GM12878 (cell line): ENCODE results near the gene CASP8AP2. TPM values are rescaled to one million over a fixed set of nuclear protein-coding genes. Genes with fewer than 3 reads are reported as not detected.

Experiments
- ATAC-seq: fragments of 200-7000 bp; cut with Tn5 transposase; 3 replicates; pipeline ENCODE4 v1.9.1; 2020; ENCODE audit warnings: mild to moderate bottlenecking, moderate library complexity
- BruUV-seq: library from RNA; stranded (reverse); fragments of 400-500 nt; replicated peaks from 2 replicates; lab custom pipeline; 2021; lab: Mats Ljungman, UMichigan
- CTCF ChIA-PET: fragments of 300-600 bp; sonication (Branson Sonifier 250); formaldehyde crosslinking; extraction: SDS; loops from one replicate; lab custom pipeline; 2021; ENCODE audit warnings: inconsistent platforms; lab: Yijun Ruan, JAX
- POLR2A ChIA-PET: fragments of 350-600 bp; formaldehyde crosslinking; extraction: SDS; loops from one replicate; lab custom pipeline; 2021; ENCODE audit warnings: inconsistent platforms; lab: Charles Lee
- RAD21 ChIA-PET: fragments of 300-600 bp; sonication (Branson Sonifier 250); formaldehyde crosslinking; loops from one replicate; lab custom pipeline; 2023; ENCODE audit warnings: antibody characterized with exemption; ENCODE audit not compliant: unreplicated experiment; lab: Charles Lee
- SMC1A ChIA-PET: fragments of 300-600 bp; sonication (Branson Sonifier 250); formaldehyde crosslinking; loops from one replicate; lab custom pipeline; 2023; ENCODE audit not compliant: unreplicated experiment, uncharacterized antibody; lab: Charles Lee
- DNase-seq: peaks from one replicate; pipeline ENCODE4 v3.0.0-alpha.2; 2011; ENCODE audit warnings: low read depth, low spot score
- FAIRE-seq: peaks from 3 replicates; lab custom pipeline; 2011; peaks lifted over from hg19 to GRCh38; lab: Jason Lieb, UNC
- H2AFZ ChIP-seq: 2 replicates; pipeline ENCODE4 v1.6.0; 2011; ENCODE audit warnings: low read depth, low read length, control low read depth; ENCODE audit not compliant: control insufficient read depth
- H3K27ac ChIP-seq: 2 replicates; pipeline ENCODE4 v1.5.1; 2011; ENCODE audit warnings: control low read depth; ENCODE audit not compliant: control insufficient read depth, insufficient read depth
- H3K27me3 ChIP-seq, 2 experiments: replicated peaks in 1 of 2; 2 replicates each; pipeline versions ENCODE4 v1.6.0 to v1.6.1; 2011; ENCODE audit warnings: low read length in 1 of 2; ENCODE audit not compliant: control insufficient read depth in 2 of 2, insufficient read depth in 2 of 2
- H3K36me3 ChIP-seq, 2 experiments: 2 replicates each; pipeline ENCODE4 v1.5.1; 2011; ENCODE audit warnings: low read length in 1 of 2; ENCODE audit not compliant: control insufficient read depth in 2 of 2, insufficient read depth in 2 of 2
- H3K4me1 ChIP-seq: 2 replicates; pipeline ENCODE4 v1.6.1; 2011; ENCODE audit warnings: mild to moderate bottlenecking, low read length, moderate library complexity, mixed read lengths; ENCODE audit not compliant: control insufficient read depth, insufficient read depth
- H3K4me2 ChIP-seq: 2 replicates; pipeline ENCODE4 v1.6.0; 2011; ENCODE audit warnings: control low read depth; ENCODE audit not compliant: control insufficient read depth, insufficient read depth
- H3K4me3 ChIP-seq: fragments of 200-600 bp; sonication (generic); 2 replicates; pipeline ENCODE4 v1.5.1; 2016
- H3K79me2 ChIP-seq: 2 replicates; pipeline ENCODE4 v1.6.0; 2011; ENCODE audit warnings: low read length; ENCODE audit not compliant: control insufficient read depth, insufficient read depth
- H3K9ac ChIP-seq: 2 replicates; pipeline ENCODE4 v1.8.0; 2011; ENCODE audit warnings: low read length, control low read depth, mixed read lengths; ENCODE audit not compliant: control insufficient read depth, insufficient read depth
- H3K9me3 ChIP-seq: replicated peaks from 3 replicates; pipeline ENCODE4 v1.5.1; 2011; ENCODE audit warnings: mild to moderate bottlenecking, low read length; ENCODE audit not compliant: control insufficient read depth, insufficient read depth
- H4K20me1 ChIP-seq: 2 replicates; pipeline ENCODE4 v1.6.0; 2011; ENCODE audit not compliant: control insufficient read depth, insufficient read depth
- CBX3 ChIP-seq: fragments of 200-600 bp; sonication (generic); IDR thresholded peaks from 2 replicates; pipeline ENCODE4 v1.6.1; 2016; ENCODE audit warnings: low read depth, borderline replicate concordance
- EED ChIP-seq: sonication (generic); IDR thresholded peaks from 2 replicates; pipeline ENCODE4 v1.6.1; 2016; ENCODE audit warnings: antibody characterized with exemption, low read depth
- HCFC1 ChIP-seq: fragments of 150-350 bp; IDR thresholded peaks from 2 replicates; pipeline ENCODE4 v1.6.1; 2014; ENCODE audit warnings: low read length
- HDAC2 ChIP-seq: fragments of 200-600 bp; sonication (generic); IDR thresholded peaks from 2 replicates; pipeline ENCODE4 v1.6.1; 2017
- JUND ChIP-seq: IDR thresholded peaks from 2 replicates; pipeline ENCODE4 v1.6.1; 2012; ENCODE audit warnings: low read depth, mild to moderate bottlenecking, low read length, improper control_type of control experiment, moderate library complexity
- PAX8 ChIP-seq: fragments of 450-650 bp; IDR thresholded peaks from 2 replicates; pipeline ENCODE4 v1.6.1; 2017; ENCODE audit warnings: mild to moderate bottlenecking, moderate library complexity
- PKNOX1 ChIP-seq: fragments of 450-650 bp; IDR thresholded peaks from 2 replicates; pipeline ENCODE4 v1.6.1; 2016; ENCODE audit warnings: mild to moderate bottlenecking
- POLR2A ChIP-seq: IDR thresholded peaks from 2 replicates; pipeline ENCODE4 v1.6.1; 2011; ENCODE audit warnings: low read depth, mild to moderate bottlenecking, low read length
- RBBP5 ChIP-seq: fragments of 200-600 bp; sonication (generic); conservative IDR thresholded peaks from 2 replicates; pipeline ENCODE4 v1.6.1; 2016
- SKIL ChIP-seq: fragments of 450-650 bp; IDR thresholded peaks from 2 replicates; pipeline ENCODE4 v1.6.1; 2017; ENCODE audit warnings: mild to moderate bottlenecking, low read depth, inconsistent platforms; ENCODE audit not compliant: poor library complexity, severe bottlenecking
- SRF ChIP-seq, 2 experiments: IDR thresholded peaks; 2 replicates each; pipeline ENCODE4 v1.6.1; 2011; ENCODE audit warnings: low read depth in 2 of 2, low read length in 2 of 2, mild to moderate bottlenecking in 1 of 2, moderate library complexity in 1 of 2
- TCF3 ChIP-seq: IDR thresholded peaks from 2 replicates; pipeline ENCODE4 v1.6.1; 2012; ENCODE audit warnings: low read depth, mild to moderate bottlenecking, low read length, borderline replicate concordance; ENCODE audit not compliant: insufficient read depth
- ZBTB4 ChIP-seq: fragments of 450-650 bp; formaldehyde crosslinking; IDR thresholded peaks from 2 replicates; pipeline ENCODE4 v1.4.0; 2022; ENCODE audit warnings: mild to moderate bottlenecking, moderate library complexity
- ZNF24 ChIP-seq: fragments of 450-650 bp; IDR thresholded peaks from 2 replicates; pipeline ENCODE4 v1.6.1; 2017; ENCODE audit warnings: antibody characterized with exemption, mild to moderate bottlenecking
- ZSCAN29 ChIP-seq: fragments of 450-650 bp; IDR thresholded peaks from 2 replicates; pipeline ENCODE4 v1.6.1; 2017; ENCODE audit warnings: mild to moderate bottlenecking, moderate library complexity
- WGBS: methylation state at CpG from one replicate; pipeline ENCODE4 v1.1.6; 2016; ENCODE audit warnings: low lambda C conversion rate; ENCODE audit not compliant: insufficient replicate concordance, insufficient coverage; ENCODE audit errors: missing lambda C conversion rate; 5-methylcytosine and 5-hydroxymethylcytosine counted together
- in situ Hi-C: fragments of 300-500 bp; cut with MboI; formaldehyde crosslinking; loops from 9 replicates; pipeline ENCODE4 v1.14.3; 2018; ENCODE audit warnings: mixed read lengths
- intact Hi-C: fragments of 100-400 bp; cut with micrococcal nuclease; formaldehyde crosslinking; loops from one replicate; pipeline ENCODE4 v1.14.2; 2022; ENCODE audit not compliant: unreplicated experiment
- polyA plus RNA-seq, 11 experiments: library from polyadenylated mRNA; depleted of rRNA in 4 of 11; unstranded in 6 of 11; stranded (reverse) in 5 of 11; fragments of >200 nt; fragmentation: Nextera tagmentation in 4 of 11; fragmentation: Illumina TruSeq in 1 of 11; extraction: Ambion mirVana in 4 of 11; extraction: Trizol in 1 of 11; gene quantifications; 1 replicate in 1 of 11; 2 replicates in 10 of 11; pipeline versions ENCODE4 v1.2.1 to v1.2.3, GENCODE V29; 2011 to 2016; ENCODE audit warnings: inconsistent platforms in 2 of 11, missing spikeins in 2 of 11, low read depth in 1 of 11
- total RNA-seq, 4 experiments: library from RNA; depleted of rRNA in 3 of 4; stranded (reverse); fragments of >200 nt in 3 of 4; fragmentation: Illumina TruSeq in 1 of 4; extraction: Trizol in 1 of 4; gene quantifications; 2 replicates each; pipeline versions ENCODE4 v1.2.1 to v1.2.3, GENCODE V29; 2013 to 2021

Gene CASP8AP2
- total and polyA plus RNA-seq, 10 of the 15 experiments (the other 5 are each of a cell fraction or from before 2014, with no cell fraction given) = 11.1 to 28.7 (median 17.1) TPM

DNA sequence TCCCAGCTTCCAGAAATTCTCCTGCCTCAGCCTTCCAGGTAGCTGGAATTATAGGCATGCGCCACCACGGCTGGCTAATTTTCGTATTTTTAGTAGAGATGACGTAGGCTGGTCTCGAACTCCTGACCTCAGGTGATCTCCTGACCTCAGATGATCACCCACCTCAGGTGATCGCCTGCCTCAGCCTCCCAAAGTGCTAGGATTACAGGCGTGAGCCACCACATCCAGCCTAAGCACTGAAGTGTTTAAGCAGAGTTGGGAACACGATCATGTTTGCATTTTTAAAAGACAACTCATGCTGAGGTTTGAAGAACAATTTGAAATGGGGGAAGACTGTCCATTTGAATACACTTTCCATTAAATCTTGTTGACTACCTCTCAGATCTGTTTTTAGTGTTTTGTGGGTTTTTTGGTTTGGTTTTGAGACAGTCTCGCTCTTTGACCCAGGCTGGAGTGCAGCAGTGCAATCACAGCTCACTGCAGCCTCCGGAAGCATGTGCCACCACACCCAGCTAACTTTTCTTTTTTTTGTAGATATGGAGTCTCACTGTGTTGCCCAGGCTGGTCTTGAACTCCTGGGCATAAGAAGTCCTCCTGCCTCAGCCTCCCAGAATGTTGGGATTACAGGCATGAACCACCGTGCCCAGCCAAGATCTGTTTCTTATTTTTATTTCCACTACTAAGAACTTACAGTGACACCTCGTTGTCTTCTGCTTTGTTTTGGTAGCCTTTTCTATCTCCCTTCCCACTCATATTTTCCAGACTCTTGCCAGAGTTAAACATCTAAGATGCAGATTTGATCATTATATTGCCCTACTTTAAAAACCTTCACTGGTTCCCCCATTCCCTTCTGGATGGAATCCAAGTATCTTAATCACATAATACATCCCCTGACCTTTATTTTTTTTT is 5.5 kb downstream of the CASP8AP2 start:
- CTCF ChIA-PET = interaction anchor here (1.4 kb wide), 1 partner anchor 26 kb away, joined by 5 read pairs; no protein-coding TSS in a partner anchor
- H4K20me1 ChIP-seq = no peaks in the 10 kb centered on the region
- H3K27ac ChIP-seq = peak overlapping the region; percentile 68
- intact Hi-C loops = loop anchor here (2.0 kb wide), 1 partner anchor 28 kb away; no protein-coding TSS in a partner anchor
- peaks cover 0 to 8% of the 10 kb centered on the region in 2 experiments; a peak in 2 of 4 replicates for H3K36me3 ChIP-seq
- DNase-seq = peak; percentile 87
- no TSS peak for BruUV-seq
- no peak overlapping the region; the same call in 1 of the 2 replicates for H3K9ac ChIP-seq
- ATAC-seq = peak; percentile 95
- H3K79me2 ChIP-seq = peaks cover 25% of the 10 kb centered on the region
- SMC1A ChIA-PET = interaction anchor here (1.8 kb wide), 1 partner anchor 28 kb away, joined by 6 read pairs; no protein-coding TSS in a partner anchor
- WGBS = 0% methylated on average over 12 of the region's 12 CpGs
- peak overlapping the region; percentile 40 for H2AFZ ChIP-seq
- RAD21 ChIA-PET = no interaction called here
- H3K9me3 ChIP-seq = no peaks in the 10 kb centered on the region
- peak overlapping the region; percentile 42 for H3K4me3 ChIP-seq
- peak; percentile 86 for FAIRE-seq
- H3K4me1 ChIP-seq = peaks cover 28% of the 10 kb centered on the region
- POLR2A ChIA-PET = interaction anchor here (0.7 to 2.1 kb wide), 4 partner anchors 15 to 554 kb away, joined by 3 to 7 read pairs (median 4); partner anchors contain the start of gene MDN1
- H3K4me2 ChIP-seq = peak overlapping the region; percentile 68
- in situ Hi-C loops = loop anchor here (10.0 kb wide), 1 partner anchor 450 kb away; no protein-coding TSS in a partner anchor
- H3K27me3 ChIP-seq = no peaks in the 10 kb centered on the region
- TF ChIP-seq PAX8 (no peak), SRF (IDR thresholded peaks at IDR 0.05; ENCODE audit: low read depth in 2 of 2, low read length in 2 of 2) (no peak), JUND (no peak), HDAC2 (no peak), PKNOX1 (no peak), EED (peak; percentile 72), CBX3 (no peak), HCFC1 (no peak), RBBP5 (no peak), TCF3 (peak; percentile 36; the same call in 1 of the 2 replicates), SKIL (peak; percentile 97), ZNF24 (no peak), ZBTB4 (CRISPR knock-in tag) (no peak), ZSCAN29 (no peak), POLR2A (no peak)
